Adipose tissue (tissue), 3 donors: ENCODE data around the gene PTPN6. TPM values are rescaled to one million over a fixed set of nuclear protein-coding genes. Genes with fewer than 3 reads are reported as not detected.

ENCODE experiments used
- H3K27ac ChIP-seq: one replicate; pipeline ENCODE4 v1.5.1; 2013; ENCODE audit warnings: low read depth, low read length
- WGBS, 3 donors: extraction: QIAGEN DNeasy Blood & Tissue Kit; methylation state at CpG; one replicate each; pipeline ENCODE4 v1.1.7; 2013; 5-methylcytosine and 5-hydroxymethylcytosine counted together
- polyA plus RNA-seq, 3 donors: library from polyadenylated mRNA; stranded (reverse); fragments of 200-250 nt; gene quantifications; one replicate each; pipeline ENCODE4 v1.2.3, GENCODE V29; 2013
- donor health status: healthy with polysubstance abuse.
- donor health status: Bipolar disorder and iron deficiency.
- donor health status: healthy.

Gene PTPN6
- polyA plus RNA-seq, 3 donors: 18.8 to 44.0 (median 24.2) TPM

DNA sequence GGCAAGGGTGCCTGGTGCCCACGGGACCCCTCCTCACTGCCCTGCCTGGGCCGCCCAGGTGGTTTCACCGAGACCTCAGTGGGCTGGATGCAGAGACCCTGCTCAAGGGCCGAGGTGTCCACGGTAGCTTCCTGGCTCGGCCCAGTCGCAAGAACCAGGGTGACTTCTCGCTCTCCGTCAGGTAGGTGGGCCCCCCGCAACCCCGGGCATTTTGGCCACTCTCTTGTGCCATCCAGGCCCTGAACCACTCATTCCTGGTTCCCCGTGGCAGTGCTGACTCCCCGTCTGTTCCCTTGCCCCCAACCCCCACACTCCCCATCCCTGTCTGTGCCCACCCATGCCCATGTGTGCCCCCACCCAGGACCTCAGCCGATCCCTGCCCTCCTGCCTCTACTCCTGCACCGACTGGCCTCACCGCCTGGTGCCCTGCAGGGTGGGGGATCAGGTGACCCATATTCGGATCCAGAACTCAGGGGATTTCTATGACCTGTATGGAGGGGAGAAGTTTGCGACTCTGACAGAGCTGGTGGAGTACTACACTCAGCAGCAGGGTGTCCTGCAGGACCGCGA lies 480 bp downstream of the PTPN6 start:
- WGBS, 3 donors: 52 to 88% (median 67%) methylated on average over 20 of the region's 20 CpGs
- no peak overlapping the region for H3K27ac ChIP-seq

DNA sequence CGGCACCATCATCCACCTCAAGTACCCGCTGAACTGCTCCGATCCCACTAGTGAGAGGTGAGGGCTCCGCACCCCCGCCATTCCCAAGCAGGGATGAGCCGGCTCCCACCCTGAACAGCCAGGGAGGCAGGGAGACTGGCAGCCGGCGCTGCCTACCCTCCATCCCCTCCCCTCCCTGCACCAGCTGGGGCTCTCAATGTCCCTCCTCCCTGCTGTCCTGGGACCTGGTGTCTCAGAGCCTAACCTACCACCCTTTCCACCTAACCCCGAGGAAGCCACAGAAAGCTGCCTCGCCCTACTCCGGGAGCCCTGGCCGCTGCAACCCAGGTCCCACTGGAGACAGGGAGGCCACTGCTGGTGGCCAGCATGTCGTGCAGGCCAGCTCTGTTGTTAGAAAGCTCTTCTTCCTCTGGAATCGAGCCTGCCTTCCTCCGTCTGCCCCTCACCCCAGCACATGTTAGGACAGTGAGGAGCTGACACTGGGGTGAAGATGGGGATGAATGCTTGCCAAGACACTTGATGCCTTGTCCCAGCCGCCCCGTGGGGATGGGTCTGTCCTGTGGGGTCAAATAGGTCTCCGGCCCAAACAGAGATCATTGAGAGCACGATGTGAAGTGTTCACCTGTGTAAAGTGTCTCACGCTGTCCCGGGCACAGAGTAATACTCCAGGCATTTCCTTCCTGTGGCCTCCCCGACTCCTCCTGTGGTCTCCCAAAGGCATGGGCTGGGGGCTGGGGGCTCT lies 1.1 kb downstream of the PTPN6 start:
- no peak overlapping the region for H3K27ac ChIP-seq
- WGBS, 3 donors: 42 to 77% (median 44%) methylated on average over 22 of the region's 22 CpGs

DNA sequence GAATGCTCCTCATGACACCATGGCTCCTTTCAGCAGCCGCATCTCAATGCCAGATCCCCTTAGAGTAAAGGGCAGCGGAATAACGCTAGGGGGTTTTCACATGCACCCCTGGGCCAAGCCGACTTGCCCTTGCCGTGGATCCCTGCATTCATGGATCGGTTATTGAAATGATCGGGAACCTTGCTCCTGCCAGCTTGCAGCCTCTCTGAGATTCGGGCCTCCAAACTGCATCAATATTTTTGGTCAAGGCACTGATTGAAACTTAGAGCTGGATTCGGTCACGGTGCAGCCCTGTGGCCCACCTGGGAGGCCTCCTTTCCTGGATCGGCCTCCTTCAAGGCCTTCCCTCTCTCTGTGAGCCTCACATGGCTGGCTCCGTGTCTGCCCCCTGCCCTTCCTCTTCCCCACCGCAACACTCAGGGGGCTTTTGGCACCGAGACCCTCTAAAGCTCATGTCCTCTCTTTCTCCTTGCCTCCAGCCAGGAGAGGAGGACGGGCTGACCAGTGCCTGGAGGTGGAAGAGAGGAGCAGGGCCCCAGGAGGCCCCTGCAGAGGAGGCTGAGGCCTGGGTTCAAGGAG lies 1.8 kb downstream of the PTPN6 start:
- H3K27ac ChIP-seq: no peak overlapping the region
- 57 to 86% (median 69%) methylated on average over 14 to 15 of the region's 15 CpGs for WGBS, 3 donors

DNA sequence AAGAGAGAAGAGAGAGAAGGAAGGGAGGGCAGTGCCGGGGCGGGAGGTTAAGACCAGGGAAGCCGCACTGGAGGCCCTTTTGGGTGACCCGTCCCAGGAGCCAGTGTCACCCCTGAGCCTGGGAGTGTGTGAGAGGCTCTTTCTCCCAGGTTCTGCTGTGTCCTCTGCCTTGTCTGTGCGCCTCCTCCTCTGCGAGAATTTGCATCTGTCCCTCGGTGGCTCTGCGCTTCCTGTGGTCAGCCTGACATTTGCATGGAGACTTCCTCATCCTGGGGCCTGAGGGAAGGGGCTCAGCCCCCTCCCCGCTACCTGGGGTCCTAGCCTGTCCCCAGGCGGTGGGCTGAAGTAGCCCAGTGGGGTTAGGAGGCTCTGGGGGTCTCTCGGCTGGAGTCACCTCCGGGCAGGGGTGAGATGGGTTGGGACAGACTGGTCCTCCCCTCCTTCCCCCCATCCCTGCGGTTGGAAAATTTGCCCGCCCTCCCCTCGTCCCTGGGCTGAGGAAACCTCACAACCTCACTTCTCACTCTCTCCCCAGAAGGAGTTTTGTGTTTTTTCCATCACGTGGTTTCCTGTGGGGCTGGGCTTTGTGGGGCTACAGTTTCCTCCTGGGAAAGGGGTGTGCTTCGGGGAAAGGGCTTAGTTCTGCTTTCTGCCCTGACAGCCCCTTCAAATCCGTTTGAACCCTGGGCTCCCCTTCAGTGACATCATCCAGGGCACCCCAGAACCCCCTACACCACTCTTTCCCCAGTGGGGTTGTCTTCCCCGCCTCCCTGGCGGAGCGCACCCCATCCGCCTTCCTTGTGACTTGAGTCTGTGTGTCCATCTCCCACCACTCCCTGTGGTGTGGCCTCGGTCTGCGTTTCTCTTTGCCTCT lies 2.5 kb downstream of the PTPN6 start:
- no peak overlapping the region for H3K27ac ChIP-seq
- 28 to 78% (median 34%) methylated on average over 20 to 24 of the region's 24 CpGs for WGBS, 3 donors

DNA sequence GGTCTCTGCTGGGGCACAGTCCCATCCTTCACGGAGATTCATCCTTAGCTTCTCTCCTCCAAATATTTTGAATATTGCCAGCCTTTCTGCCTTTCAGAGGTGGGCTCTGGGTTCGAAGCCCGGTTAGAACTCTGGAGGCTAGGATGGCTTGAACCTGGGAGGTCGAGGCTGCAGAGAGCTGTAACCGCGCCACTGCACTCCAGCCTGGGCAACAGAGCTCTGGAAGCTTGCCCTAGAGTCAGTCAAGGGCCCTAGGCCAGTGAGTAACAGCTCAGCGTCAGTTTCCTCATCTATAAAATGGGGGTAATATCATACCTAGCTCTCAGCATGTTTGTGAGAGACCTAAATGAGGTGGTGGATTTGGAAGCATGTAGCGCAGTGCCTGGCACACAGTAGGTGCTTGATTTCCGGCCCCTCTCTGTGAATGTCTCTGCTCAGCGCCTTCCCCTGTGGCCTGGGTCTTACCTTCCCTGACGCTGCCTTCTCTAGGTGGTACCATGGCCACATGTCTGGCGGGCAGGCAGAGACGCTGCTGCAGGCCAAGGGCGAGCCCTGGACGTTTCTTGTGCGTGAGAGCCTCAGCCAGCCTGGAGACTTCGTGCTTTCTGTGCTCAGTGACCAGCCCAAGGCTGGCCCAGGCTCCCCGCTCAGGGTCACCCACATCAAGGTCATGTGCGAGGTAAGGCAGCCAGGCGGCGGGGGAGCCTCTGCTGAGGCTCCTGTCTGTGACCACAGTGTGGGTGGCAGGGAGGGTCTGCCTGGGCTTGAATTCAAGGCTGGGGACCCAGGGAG lies 3.4 kb downstream of the PTPN6 start:
- WGBS, 3 donors: 80 to 84% (median 81%) methylated on average over 21 of the region's 21 CpGs
- H3K27ac ChIP-seq: no peak overlapping the region

DNA sequence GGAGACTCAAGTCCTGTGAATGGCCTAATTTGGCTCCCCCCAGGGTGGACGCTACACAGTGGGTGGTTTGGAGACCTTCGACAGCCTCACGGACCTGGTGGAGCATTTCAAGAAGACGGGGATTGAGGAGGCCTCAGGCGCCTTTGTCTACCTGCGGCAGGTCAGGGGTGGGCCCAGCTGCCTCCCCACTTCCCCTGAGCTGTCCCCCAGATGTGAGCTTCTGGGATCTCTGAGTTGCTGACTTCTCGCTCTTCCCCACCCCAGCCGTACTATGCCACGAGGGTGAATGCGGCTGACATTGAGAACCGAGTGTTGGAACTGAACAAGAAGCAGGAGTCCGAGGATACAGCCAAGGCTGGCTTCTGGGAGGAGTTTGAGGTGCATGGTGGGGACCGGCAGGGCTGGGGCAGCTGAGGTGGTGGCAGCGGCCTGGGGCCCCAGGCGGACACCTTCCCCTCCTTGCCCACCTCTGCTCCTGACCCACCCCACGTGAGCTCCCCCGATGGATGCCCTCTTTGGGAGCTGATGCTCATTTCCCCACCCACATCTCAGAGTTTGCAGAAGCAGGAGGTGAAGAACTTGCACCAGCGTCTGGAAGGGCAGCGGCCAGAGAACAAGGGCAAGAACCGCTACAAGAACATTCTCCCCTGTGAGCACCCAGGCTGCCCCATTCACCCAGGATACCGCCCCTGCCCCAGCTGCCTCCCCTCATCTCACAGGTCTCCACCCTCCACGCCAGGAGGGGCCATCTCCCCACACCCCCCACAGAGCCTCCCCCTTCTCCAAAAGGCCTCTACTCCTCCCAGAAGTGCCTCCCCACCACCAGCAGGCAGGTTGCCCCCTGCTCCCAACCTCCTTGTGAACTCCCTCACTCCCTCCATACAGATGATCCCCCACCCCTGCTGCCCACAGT lies 4.2 kb downstream of the PTPN6 start:
- 86 to 94% (median 86%) methylated on average over 21 to 22 of the region's 22 CpGs for WGBS, 3 donors
- no peak overlapping the region for H3K27ac ChIP-seq

DNA sequence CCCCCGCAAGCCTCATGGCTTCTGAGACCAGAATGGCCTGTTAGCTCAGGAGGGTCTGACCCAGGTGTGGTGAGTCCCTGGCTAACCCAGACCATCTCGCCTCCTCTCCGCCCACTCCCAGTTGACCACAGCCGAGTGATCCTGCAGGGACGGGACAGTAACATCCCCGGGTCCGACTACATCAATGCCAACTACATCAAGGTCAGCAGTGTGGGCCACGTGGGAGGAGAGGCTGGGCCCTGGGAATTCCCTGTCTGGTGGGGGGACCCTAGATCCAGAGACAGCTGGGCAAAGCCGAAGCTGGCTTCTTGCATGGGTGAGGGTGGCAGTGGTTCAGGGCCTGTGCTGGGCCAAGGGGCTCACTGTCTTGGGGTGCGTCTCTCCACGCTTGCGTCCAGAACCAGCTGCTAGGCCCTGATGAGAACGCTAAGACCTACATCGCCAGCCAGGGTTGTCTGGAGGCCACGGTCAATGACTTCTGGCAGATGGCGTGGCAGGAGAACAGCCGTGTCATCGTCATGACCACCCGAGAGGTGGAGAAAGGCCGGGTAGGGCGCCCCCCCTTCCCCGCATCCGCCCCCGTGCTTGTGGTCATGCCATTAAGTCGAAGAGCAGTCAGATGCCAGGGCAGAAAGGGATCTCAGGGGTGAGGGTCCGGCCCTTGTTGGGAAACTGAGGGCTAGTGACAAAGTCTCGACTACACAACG lies 5.0 kb downstream of the PTPN6 start:
- no peak overlapping the region for H3K27ac ChIP-seq
- 72 to 84% (median 73%) methylated on average over 28 of the region's 28 CpGs for WGBS, 3 donors

DNA sequence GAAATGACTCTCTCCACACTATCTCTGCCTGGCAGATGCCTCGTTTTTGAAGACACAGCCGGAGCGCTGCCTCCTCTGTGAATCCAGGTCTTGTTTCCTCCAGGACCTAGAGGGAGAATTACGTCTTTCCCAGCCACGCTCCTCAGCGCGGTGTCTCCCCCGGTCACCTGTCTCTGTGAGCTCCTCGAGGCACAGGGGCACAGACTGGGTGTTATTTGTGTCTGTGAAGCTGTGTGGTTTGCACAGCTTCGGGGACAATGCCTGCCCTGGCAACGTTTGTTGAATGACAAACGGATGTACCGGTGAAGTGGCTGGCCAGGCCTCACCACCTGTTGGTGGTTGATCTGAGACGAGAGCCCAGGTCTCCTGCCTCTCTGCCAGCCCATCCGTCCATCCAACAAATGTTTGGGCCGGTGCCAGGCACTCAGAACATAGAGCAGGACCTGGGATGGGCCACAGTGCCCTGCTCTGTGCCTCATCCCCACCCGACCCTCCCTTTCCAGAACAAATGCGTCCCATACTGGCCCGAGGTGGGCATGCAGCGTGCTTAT lies 6.1 kb downstream of the PTPN6 start:
- no peak overlapping the region for H3K27ac ChIP-seq

DNA sequence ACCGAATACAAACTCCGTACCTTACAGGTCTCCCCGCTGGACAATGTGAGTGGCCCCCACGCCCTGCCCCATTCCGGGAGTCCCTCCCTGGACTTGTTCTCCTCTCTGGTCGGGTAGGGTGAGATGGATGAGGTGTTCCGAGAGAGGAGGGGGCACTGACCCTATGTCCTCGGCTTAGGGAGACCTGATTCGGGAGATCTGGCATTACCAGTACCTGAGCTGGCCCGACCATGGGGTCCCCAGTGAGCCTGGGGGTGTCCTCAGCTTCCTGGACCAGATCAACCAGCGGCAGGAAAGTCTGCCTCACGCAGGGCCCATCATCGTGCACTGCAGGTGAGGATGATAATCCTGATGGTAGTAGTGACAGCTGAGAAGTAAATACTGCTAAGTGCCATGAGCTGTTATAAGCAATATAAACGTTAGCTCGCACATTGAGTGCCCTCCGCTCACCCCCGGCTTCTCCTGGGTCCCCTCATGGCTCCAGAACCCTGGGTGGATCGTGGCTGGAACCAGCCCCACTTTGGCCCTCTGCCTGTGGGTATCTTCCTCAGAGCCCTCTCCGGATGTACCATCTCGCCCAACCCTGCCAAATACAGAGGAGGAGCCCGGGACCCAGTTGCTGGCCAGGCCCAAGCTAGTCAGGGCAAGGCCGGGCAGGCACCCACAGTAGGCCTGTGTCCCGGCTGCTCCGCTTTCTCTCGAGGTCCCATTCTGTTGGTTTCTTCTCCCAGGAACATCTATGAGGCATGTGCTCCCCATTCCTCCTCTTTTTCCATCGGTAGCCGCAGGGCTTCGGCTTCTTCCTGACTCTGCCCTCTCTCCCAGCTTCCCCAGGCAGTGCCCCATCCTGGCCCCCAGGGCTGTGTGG lies 6.8 kb downstream of the PTPN6 start:
- no peak overlapping the region for H3K27ac ChIP-seq
- 81 to 93% (median 81%) methylated on average over 28 of the region's 28 CpGs for WGBS, 3 donors

More for the DNA sequence above, 6.1 kb downstream of the PTPN6 start:
- WGBS, 3 donors: 85 to 88% (median 85%) methylated on average over 20 of the region's 20 CpGs

DNA sequence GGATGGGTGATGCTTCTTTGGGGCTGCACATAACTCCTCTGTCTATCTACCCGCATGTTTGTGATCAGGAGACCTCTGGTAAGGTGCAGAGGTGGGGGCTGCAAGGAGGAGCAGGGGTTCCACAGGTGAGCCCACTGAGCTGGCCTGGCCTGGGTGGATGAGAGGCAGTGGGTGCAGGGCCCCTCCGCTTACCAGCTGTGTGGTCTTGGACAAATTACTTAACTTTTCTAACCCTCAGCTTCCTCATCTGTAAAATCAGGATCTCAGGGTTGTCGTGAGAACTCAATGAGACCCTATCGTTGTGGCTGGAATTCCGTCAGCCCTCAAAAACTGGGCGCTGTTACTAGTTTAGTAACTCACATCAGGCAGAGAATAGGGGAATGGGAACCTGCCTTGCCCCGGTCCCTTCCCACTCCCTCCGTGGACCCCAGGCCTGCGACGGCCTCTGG lies 7.5 kb downstream of the PTPN6 start:
- 39 to 82% (median 41%) methylated on average over 10 of the region's 10 CpGs for WGBS, 3 donors
- H3K27ac ChIP-seq: no peak overlapping the region

DNA sequence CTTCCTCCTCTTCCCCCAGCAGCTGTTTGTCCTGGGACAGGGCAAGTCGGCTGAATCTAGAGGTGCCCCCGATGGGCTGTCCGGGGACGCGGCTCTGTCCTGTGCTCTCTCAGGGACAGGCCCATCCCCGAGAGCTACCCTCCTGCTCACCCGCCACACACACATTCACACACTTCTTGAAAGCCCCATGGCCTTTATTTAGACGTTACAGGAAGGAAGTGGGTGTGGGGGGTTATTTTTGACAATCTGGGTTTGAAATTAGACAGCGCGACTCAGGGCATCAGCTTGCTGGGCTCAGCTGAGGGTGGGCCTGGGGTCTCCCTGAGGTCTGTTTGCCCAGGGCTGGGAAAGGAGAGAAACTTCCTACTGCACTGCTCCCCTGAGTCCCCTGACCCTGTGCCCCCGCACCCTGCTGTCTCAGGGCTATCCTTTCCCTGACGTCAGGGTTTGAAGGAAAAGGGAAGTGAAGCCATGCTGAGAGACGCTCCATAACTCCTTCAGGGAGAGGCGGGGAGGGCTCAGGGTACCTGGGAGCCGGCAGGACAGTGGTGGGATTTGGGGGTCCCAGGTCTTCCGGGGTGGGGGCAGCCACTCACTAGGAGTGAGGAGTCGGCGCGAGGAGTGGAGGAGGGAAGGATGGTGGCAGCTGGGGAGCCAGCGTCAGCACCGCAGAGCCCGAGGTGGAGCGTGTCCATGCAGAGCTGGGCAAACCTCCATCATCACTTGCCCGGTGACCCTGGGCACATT lies 8.1 kb downstream of the PTPN6 start:
- WGBS, 3 donors: 37 to 73% (median 48%) methylated on average over 23 to 24 of the region's 24 CpGs
- H3K27ac ChIP-seq: no peak overlapping the region

DNA sequence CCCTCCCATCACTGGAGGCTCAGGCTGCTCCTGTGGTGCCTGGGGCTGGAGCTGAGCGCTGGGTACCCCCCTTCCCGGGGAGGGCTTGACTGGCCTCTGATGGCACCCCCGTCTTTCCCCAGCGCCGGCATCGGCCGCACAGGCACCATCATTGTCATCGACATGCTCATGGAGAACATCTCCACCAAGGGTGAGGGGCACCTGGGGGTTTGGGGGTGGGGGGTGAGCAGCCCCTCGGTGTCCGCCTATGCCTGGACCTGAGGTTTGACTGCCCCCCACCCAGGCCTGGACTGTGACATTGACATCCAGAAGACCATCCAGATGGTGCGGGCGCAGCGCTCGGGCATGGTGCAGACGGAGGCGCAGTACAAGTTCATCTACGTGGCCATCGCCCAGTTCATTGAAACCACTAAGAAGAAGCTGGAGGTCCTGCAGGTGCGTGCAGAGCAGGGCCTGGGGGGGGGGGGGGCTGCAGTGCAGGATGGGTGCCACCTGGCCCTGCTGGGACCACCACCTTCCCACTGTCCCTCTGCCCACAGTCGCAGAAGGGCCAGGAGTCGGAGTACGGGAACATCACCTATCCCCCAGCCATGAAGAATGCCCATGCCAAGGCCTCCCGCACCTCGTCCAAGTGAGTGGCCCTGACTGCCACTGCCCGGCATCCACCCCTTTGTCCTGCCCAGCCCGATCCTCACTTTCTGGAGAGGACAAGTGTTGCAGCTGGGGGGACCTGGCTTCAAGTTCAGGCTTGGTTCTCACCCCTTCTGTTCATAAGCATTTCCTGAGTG lies 8.8 kb downstream of the PTPN6 start:
- H3K27ac ChIP-seq: no peak overlapping the region
- WGBS, 3 donors: 88 to 92% (median 89%) methylated on average over 25 to 26 of the region's 26 CpGs

DNA sequence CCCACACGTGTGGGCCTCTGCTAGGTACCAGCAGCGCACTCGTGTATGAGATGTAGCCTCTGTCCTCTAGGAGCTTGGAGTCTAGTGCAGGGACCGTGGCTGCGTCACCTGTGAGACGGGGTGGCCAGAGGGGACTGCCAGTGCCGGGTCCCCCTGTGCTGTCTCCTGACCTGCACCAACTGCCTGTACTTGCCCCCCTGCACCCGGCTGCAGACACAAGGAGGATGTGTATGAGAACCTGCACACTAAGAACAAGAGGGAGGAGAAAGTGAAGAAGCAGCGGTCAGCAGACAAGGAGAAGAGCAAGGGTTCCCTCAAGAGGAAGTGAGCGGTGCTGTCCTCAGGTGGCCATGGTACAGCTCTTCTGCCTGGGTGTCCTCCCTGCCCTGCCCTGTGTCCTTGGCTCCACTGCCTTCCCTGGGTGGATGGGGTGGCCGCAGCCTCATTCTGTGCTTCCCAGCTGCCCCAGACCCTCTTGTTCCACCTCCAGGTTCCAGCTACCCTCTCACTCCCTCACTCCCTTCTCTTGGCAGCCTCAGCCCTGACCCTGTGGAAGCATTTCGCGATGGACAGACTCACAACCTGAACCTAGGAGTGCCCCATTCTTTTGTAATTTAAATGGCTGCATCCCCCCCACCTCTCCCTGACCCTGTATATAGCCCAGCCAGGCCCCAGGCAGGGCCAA lies 9.6 kb downstream of the PTPN6 start:
- WGBS, 3 donors: 76 to 82% (median 76%) methylated on average over 13 of the region's 13 CpGs
- no peak overlapping the region for H3K27ac ChIP-seq

DNA sequence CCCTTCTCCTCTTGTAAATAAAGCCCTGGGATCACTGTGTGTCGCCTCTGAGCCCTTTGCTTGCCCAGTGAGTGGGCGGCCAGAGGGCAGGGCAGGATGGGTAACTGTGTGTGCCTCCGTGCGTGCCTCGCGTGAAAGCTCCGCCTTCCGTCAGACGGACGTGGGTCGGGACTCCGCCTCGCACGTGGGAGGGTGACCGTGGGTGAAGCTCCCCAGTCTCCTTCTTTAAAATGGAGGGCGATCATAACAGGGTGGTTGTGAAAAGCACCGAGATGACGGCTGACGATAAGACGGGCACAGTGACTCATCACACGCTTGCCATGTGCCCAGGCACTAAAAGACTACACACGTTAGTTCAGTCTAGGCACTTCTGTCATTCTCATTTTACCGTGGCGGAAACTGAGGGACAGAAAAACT lies 10.1 kb downstream of the PTPN6 start:
- WGBS, 3 donors: 31 to 36% (median 35%) methylated on average over 24 of the region's 24 CpGs
- H3K27ac ChIP-seq: no peak overlapping the region
